HG03442 (cell line): ENCODE measurements around the gene RUSC1.
A peak's percentile ranks its signal among the peaks of the same experiment; 100 is the strongest.

Experiments
- ATAC-seq: cut with Tn5 transposase; IDR thresholded peaks from one replicate; pipeline ENCODE4 v1.9.1; 2021; ENCODE audit warnings: mild to moderate bottlenecking, moderate library complexity; ENCODE audit not compliant: unreplicated experiment

Gene RUSC1

GRCh38 chr1:155295183-155295941 lies 25.3 kb upstream of the RUSC1 start:
- no peak for ATAC-seq

DNA sequence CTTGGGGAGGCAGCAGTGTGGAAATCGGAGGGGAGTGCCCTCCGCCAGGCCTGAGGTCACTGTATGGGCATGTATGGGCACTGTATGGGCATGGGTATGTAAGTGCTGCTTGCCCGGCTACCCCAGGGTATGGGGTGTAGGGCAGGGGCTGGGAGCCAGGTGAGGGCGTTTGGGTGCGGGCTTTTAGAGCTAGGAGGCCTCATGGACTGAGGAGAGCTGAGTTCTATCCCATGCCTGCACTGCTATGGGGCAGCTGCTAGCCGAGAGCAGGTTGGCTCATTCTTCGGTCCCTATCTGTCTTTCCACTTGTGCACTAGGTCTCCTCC lies 24.8 kb upstream of the RUSC1 start:
- no peak for ATAC-seq

DNA sequence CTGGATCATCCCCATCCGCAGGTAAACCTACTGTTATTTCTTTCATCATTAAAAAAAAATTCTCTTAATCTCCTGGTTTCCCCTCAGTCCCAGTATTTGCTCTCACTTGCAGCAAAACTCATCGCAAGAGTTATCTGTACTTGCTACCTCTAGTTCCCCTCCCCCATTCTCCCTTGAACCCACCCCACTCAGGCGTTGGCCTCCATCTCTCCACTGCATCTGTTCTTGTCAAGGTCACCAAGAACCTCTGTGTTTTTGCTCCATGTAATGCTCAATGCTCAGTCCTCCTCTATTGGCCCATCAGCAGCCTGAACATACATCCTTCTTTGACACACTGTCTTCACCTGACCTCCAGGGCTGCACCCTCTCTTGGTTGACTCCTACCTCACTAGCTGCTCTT lies 24.0 kb upstream of the RUSC1 start:
- no peak for ATAC-seq

GRCh38 chr1:155297384-155297783 lies 23.3 kb upstream of the RUSC1 start:
- ATAC-seq: no peak

DNA sequence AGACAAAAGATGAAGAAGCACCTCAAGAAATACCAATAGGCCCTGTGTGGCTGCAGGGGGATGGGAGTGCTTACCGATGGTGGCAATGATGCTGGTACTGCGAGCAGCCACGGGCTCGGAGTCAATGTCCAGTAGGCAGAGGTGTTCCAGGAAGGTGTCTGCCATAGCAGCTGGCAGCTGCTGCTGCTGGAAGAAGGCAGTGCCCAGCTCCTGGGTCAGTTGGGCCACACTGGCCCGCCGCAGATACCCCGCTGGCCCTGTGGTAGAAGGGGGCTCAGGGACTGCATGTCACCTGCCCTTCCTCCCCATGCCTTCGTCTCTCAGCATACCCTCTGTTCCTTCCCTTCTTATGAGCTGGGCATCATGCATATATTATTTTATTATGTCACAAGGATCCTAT lies 20.7 kb upstream of the RUSC1 start:
- no peak for ATAC-seq

DNA sequence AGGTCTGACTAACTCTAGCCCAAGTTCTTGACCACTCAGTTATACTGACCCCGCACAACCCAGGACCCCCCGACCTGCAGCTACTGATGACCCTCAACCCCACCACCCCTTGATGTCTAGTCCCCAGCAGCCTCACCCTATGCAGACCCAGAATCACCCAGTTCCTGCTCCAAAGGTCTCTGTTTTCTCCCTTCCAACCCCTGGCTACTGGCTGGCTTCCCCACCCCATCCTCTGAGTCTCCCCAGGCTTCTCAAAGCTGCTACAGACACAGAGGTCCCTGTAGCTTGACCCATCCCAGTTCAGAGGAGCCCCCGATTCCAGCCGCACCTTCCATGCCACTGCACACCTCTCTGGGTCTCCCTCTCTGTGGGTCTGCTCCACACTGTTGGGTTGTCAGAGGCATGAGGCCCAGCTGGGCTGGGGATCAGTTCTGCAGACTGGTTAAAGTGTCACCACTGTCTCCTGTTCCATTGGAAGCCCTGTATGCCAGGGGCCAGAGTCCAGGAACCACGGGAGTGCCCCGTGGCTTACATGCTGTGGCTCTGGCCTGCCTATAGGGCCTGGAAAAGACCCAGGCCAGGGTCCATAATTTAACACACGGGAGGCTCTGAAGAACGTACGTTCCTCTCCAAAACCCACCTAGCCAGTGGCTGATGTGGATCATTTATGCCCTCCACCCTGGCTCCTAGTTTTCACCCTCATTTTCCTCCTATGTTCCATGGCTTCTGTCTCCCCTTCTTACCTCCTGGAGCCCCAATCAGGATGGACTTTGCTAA lies 20.0 kb upstream of the RUSC1 start:
- ATAC-seq: no peak

GRCh38 chr1:155301342-155301841 lies 19.3 kb upstream of the RUSC1 start, which contains the start of gene PKLR:
TSS of gene PKLR (minus strand) at chr1:155301438. CDS start at chr1:155301395, 43 bp downstream.
- no peak for ATAC-seq

DNA sequence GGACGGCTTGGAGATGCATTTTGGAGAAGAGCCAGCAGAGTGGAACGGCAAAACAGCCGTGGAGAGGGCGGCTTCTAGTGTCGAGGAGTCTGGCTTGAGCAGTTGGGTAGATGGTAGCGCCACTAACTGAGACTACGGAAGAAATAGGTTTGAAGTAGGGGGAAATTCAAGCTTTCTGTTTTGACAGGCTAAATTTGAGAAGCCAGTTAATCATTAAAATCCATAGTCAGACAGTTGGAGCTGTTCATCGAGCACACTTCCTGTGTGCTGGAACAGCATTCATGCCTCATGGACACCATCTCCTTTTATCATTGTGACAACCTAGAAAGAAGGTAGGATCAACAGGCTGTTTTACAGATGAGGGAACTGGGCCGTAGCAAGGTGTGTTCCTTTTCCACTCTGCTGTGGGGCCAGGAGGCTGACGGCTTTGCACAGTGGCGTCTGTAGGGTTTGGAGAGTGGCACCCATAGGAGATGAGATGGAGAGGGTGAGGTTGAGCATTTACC lies 16.1 kb upstream of the RUSC1 start:
- no peak for ATAC-seq

- no peak for ATAC-seq
Observed at GRCh38 chr1:155305881-155306391, 14.8 kb upstream of the RUSC1 start.

DNA sequence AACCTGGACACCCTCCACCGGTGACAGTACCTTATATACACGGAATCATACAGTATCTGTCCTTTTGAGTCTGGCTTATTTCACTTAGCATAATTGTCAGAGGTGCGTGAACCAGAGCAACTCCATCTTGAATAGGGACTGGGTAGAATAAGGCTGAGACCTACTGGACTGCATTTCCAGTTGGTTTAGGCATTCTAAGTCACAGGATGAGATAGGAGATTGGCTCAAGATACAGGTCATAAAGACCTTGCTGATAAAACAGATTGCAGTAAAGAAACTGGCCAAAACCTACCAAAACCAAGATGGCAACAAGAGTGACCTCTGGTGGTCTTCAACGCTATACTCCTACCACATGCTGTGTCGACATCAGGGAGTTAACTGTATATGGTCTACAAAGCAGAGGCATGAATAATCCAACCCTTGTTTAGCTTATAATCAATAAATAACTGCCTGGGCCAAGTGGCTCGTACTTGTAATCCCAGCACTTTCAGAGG lies 13.4 kb upstream of the RUSC1 start:
- no peak for ATAC-seq

DNA sequence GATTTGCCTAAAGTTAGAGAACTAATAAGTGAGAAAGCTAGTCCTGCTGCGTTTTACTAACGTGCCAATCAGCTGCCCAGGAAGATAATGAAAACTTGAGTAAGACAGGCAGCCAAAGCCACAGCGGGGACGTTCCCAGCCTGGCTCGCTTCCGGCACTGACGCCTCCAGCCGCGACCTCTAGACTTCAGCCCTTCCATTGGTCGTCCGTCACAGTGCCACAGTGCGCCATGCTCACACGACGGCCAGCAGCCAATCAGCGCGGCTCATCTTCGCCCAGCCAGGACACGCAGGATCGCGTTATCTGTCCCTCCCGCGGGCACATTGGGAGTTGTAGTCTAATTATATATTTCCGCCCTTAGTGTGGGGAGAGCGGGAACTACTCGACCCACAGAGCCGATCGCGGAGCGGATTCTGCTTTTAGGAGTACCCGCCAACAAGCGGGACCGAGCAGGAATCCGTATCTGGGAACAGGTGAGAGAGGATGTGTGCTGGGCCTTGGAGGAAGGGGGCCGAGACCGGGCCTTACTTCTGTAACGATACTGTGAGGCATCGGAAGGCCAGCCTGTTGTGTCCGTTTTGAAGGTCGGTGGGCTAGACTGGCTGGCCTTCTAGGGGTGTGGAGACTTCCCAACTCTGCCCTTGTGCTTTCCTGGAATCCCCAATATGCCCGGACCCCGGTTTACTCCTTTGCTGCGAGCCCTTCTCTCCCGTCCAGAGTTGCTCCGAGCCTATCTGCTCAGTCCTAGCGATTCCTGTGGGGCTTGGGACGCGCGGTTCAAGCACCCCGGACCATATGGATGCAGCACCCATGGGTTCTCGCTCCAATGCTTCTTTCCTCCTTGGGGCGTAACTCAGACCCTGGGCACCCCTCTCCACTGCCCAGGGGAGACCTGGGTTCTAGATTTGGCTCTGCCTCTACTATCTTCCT lies 11.9 kb upstream of the RUSC1 start, which contains the start of gene FDPS:
Gene FDPS, plus strand, starts transcription at position 374 of the 930 bp plus-strand sequence. CDS start 924 bp downstream, outside the sequence.
- peak; percentile 94 for ATAC-seq

DNA sequence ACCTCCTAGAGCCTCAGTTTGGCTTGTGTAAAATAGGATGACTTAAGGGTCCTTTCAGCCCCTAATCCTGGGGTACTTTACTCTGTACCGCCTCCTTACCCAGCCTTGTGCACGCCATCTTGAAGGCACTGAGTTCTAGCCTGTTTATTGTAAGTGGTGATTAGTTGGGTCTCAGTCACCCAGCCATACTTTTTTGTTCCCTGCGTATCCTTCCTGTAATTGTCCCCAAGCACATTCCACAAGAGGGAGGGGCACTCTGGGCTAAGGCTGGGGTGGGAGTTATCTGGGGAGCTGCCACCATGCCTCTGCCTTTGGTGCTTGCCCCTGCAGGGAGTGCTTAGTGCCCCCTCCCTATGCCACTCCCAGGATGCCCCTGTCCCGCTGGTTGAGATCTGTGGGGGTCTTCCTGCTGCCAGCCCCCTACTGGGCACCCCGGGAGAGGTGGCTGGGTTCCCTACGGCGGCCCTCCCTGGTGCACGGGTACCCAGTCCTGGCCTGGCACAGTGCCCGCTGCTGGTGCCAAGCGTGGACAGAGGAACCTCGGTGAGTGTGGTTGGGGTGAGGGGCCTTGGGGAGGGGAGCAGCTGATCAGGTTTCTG lies 11.2 kb upstream of the RUSC1 start:
- ATAC-seq: no peak

DNA sequence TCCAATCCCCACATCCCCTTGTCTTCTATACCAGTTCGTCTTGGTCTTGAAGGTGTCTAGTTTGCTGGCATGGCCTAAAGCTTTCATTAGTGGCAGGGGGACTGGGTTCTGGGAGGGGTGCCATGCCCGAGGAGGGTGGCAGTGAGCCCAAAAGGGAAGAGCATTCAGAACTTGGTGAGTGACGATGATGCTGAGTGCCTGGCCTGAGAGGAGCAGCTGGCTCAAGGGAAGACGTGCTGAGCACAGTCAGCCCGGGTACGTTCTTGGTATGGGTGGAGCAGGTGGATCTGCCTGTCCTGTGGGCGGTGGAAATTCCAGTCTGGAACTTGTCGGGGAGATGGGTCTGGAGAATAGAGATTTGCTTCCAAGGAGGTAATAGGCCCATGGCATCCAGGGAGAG lies 7.4 kb upstream of the RUSC1 start:
- ATAC-seq: no peak

GRCh38 chr1:155316922-155317321 lies 3.8 kb upstream of the RUSC1 start:
- no peak for ATAC-seq

- no peak for ATAC-seq
Observed at GRCh38 chr1:155318082-155318481, 2.6 kb upstream of the RUSC1 start.

GRCh38 chr1:155319536-155319935 lies 1.2 kb upstream of the RUSC1 start:
- ATAC-seq: no peak

DNA sequence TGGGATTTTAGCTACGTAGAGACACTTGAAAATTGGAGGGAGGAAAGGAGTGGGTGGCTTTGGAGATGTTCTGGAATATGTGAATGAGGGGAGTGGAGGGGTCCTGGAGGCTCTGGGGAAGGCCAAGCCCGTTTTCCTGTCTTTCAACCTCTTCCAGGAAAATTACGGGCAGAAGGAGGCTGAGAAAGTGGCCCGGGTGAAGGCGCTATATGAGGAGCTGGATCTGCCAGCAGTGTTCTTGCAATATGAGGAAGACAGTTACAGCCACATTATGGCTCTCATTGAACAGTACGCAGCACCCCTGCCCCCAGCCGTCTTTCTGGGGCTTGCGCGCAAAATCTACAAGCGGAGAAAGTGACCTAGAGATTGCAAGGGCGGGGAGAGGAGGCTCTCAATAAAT lies 442 bp upstream of the RUSC1 start:
- no peak for ATAC-seq

DNA sequence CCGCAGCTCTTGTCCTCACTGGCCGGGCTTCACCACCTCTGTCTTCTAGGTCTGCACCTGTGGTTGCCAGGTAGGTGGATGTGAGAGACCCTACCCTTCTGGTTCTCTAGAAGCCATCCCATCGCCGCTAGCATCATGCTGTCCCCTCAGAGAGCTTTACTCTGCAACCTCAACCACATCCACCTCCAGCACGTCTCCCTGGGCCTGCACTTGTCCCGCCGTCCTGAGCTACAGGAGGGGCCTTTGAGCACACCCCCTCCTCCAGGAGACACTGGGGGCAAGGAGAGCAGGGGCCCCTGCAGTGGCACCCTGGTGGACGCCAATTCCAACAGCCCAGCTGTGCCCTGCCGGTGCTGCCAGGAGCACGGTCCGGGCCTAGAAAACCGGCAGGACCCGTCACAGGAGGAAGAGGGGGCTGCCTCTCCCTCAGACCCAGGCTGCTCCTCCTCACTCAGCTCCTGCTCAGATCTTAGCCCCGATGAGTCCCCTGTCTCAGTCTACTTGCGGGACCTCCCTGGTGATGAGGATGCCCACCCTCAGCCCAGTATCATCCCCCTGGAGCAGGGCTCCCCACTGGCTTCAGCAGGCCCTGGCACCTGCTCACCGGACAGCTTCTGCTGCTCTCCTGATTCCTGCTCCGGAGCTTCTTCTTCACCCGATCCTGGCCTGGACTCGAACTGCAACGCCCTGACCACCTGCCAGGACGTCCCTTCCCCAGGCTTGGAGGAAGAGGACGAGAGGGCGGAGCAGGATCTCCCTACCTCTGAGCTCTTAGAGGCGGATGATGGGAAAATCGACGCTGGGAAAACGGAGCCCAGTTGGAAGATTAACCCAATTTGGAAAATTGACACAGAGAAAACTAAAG lies 1.2 kb downstream of the RUSC1 start:
- no peak for ATAC-seq

GRCh38 chr1:155322571-155322952 lies 1.9 kb downstream of the RUSC1 start:
- no peak for ATAC-seq
